IPS-20b (cell line): ENCODE measurements around the gene CD28.
"Not testable (repeated sequence)": the region's sequence is repeated elsewhere in the genome, so short reads cannot be mapped to it uniquely, and the experiment has no call there.

ENCODE experiments used
- H3K27ac ChIP-seq: one replicate; pipeline ENCODE4 v1.5.1; 2013; ENCODE audit warnings: low read length
- H3K27me3 ChIP-seq: 2 replicates; pipeline ENCODE4 v1.6.1; 2013; ENCODE audit warnings: mild to moderate bottlenecking, low read length, inconsistent platforms; ENCODE audit not compliant: insufficient read depth
- H3K36me3 ChIP-seq: 2 replicates; pipeline ENCODE4 v1.6.1; 2013; ENCODE audit warnings: low read depth, mild to moderate bottlenecking, inconsistent platforms, low read length, moderate library complexity; ENCODE audit not compliant: insufficient read depth
- H3K4me1 ChIP-seq: 2 replicates; pipeline ENCODE4 v1.6.1; 2013; ENCODE audit warnings: mild to moderate bottlenecking, control low read depth, inconsistent platforms, low read length, moderate library complexity; ENCODE audit not compliant: insufficient read depth
- H3K4me3 ChIP-seq: 2 replicates; pipeline ENCODE4 v1.5.1; 2013; ENCODE audit warnings: mild to moderate bottlenecking, low read length, inconsistent platforms
- H3K9ac ChIP-seq: 2 replicates; pipeline ENCODE4 v1.6.1; 2013; ENCODE audit warnings: low read depth, mild to moderate bottlenecking, inconsistent platforms, low read length, moderate library complexity
- H3K9me3 ChIP-seq: 2 replicates; pipeline ENCODE4 v1.6.1; 2013; ENCODE audit warnings: mild to moderate bottlenecking, low read depth, low read length, inconsistent platforms; ENCODE audit not compliant: insufficient read depth

The CD28 gene

DNA sequence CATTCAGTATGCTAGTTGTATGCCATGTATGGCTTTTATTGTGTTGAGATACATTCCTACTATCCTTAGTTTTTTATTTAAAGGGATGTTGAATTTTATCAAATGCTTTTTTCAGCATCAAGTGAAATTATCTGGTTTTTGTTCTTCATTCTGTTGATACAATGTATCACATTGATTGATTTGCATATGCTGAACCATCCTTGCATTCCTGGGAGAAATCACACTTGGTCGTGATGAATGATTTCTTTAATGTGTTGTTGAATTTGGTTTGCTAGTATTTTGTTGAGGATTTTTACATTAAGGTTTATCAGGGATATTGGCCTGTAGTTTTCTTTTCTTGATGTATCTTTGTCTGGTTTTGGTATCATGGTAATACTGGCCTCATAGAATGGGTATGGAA is 49.7 kb downstream of the CD28 start:
- no peak overlapping the region for H3K9ac ChIP-seq
- peaks cover 7% of the 10 kb centered on the region for H3K9me3 ChIP-seq
- H3K27ac ChIP-seq, result no peak overlapping the region
- H3K36me3 ChIP-seq, result no peaks in the 10 kb centered on the region
- no peak overlapping the region for H3K4me3 ChIP-seq
- no peaks in the 10 kb centered on the region for H3K27me3 ChIP-seq
- no peaks in the 10 kb centered on the region for H3K4me1 ChIP-seq

DNA sequence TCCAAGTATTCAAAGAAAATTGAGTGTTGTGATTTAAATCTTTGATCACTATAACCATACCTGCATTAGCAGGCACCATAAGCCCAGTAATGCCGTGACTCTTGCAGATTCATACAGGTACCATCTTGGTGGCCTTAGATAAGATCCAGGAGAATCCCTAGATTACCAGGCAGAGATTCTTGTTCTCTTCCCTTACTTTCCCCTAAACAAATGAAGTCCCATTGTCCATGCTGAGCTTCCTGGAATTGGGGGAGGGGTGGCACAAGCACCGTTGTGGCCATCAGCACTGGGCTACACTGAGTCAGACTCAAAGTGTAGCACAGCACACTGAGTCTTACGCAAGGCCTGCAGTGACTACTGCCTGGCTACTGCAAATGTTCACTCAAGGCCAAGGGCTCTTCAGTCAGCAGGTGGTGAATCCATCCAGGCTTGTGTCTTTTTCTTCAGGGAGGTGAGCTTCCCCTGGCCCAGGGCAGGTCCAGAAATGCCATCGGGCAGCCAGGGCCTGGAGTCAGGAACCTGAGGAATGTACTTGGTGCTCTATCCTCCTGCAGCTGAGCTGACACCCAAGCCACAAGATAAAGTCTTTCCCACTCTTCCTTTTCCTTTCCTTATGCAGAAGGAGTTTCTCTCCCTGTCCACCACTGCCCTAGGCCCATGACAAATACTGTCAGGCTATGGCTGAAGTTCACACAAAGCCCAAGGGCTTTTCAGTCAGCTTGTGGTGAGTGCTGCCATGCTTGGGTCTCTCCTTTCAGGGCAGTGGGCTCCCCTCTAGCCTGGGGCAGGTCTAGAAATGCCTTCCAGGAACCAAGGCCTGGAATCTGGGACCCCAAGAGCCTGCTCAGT is 52.6 kb downstream of the CD28 start:
- H3K9ac ChIP-seq, result no peak overlapping the region
- peaks cover 7% of the 10 kb centered on the region for H3K9me3 ChIP-seq
- H3K27me3 ChIP-seq, result no peaks in the 10 kb centered on the region
- no peaks in the 10 kb centered on the region for H3K36me3 ChIP-seq
- no peaks in the 10 kb centered on the region for H3K4me1 ChIP-seq
- H3K4me3 ChIP-seq, result no peak overlapping the region
- H3K27ac ChIP-seq, result no peak overlapping the region

DNA sequence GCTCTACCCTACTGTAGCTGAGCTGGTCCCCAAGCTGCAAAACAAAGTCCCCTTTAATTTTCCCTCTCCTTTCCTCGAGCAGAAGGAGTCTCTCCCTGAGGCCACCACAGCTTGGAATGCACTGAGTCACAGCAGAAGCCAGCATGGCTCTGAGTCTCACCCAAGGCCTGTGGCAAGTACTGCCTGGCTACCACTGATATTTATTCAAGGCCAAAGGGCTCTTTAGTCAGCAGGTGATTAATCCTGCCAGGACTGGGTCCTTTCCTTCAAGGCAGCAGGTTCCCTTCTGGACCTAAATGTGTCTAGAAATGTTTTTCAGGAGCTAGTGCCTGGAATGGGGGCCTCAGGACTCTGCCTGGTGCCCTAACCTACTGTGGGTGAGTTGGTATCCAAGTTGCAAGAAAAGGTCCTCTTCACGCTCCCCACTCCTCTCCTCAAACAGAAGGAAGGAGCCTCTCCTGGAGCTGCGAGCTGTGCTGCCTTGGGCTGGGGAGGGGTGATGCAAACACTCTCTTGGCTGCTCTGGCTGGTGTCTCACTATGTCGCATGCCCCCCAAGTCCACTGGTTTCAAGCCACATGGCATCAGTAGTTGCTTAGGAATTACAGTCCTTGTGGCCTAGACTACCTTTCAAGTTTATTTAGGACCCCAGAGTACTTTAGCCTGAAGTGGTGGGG is 53.4 kb downstream of the CD28 start:
- H3K27ac ChIP-seq, result no peak overlapping the region
- H3K9me3 ChIP-seq, result peaks cover 7% of the 10 kb centered on the region
- no peak overlapping the region for H3K9ac ChIP-seq
- H3K4me1 ChIP-seq, result no peaks in the 10 kb centered on the region
- no peaks in the 10 kb centered on the region for H3K36me3 ChIP-seq
- H3K27me3 ChIP-seq, result no peaks in the 10 kb centered on the region
- H3K4me3 ChIP-seq, result no peak overlapping the region

DNA sequence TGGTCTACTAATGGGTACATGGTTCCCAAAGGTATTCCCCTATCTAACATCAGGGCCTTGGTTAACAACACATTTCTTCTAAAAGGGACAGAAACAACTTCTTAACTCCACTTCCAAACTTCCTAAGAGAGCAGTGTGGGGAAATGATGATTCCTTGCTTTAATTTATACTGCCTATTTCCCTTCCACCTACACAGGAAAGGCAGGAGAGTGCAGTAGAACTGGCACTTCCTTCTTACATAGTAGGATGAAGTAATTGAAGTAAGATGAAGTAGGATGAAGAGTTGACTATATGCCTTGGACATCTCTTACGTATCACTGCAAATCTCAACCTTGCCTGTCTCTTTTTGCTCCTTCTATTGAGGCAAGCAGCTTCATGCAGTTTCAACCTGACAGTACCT is 54.7 kb downstream of the CD28 start:
- no peak overlapping the region for H3K27ac ChIP-seq
- peaks cover 4% of the 10 kb centered on the region for H3K9me3 ChIP-seq
- H3K4me3 ChIP-seq, result no peak overlapping the region
- H3K4me1 ChIP-seq, result no peaks in the 10 kb centered on the region
- no peaks in the 10 kb centered on the region for H3K27me3 ChIP-seq
- no peak overlapping the region for H3K9ac ChIP-seq
- H3K36me3 ChIP-seq, result no peaks in the 10 kb centered on the region

DNA sequence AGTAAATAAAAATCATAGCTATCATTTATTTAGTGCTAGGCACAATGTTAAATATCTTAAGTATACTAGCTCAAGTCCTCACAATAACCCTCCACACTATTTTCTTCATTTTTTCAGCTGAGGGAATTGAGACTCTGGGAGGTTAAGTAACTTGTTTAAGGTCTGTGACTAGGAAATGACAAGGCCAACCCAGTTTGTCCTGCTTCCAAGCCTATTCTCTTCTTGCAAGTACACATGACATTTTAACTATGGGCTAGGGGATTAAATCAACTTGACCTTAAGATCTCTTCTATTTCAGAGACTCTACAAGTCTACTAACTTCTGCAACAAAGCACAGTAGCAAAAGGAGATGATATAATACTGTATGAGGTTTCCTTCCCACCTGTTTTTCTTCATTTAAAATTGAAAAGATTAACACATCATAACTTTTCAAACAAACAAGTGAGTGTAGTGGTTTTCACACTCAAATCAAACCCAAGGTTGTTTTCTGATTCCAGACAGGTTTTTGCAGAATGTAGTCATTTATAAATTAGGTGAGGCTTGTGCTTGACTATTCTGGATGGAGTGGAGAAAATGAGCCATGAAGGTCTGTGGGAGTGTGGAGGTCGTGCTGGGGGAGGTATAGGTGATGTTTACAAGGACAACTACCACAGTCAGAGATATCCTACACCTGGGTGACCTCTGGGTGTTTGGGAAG is 57.0 kb downstream of the CD28 start:
- Histone ChIP-seq H3K4me3 (no peak overlapping the region), H3K9me3 (no peaks in the 10 kb centered on the region), H3K27me3 (no peaks in the 10 kb centered on the region), H3K36me3 (no peaks in the 10 kb centered on the region), H3K9ac (no peak overlapping the region), H3K4me1 (no peaks in the 10 kb centered on the region), H3K27ac (no peak overlapping the region)

DNA sequence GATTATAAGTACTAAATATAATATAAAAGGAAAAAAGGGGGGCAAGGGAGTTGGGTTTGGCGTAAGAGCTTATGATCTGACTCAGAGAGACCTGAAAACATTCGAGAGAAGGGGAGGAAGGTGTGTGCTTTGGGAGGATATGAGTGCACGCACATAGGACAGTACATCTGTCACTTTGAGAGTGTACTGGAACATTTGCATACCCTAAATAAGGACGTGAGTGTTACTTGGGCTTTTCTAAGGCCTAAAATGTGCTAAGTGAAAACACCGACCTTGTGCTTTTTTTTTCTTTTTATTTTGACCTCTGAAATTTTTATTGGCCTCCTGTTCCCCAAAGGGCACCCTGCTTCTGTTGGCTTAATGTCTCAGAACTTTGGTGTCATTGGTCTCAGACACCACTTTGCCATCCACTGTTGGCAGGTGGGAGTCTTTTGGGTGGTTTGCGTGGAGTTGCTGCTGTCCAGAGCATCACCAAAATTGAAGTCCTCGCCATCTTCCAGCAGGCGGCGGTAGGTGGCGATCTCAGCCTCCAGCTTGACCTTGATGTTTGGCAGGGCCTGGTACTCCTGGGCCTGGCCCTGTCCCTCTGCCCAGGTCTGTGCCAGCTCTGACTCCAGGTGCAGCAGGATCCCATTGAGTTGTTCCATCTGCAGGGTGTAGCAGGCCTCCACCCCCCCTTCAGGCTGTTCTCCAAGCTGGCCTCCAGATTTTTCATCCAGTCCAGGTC is 57.7 kb downstream of the CD28 start:
- Histone ChIP-seq H3K4me3 (no peak overlapping the region), H3K36me3 (no peaks in the 10 kb centered on the region), H3K9me3 (no peaks in the 10 kb centered on the region), H3K27ac (no peak overlapping the region), H3K4me1 (no peaks in the 10 kb centered on the region), H3K9ac (no peak overlapping the region), H3K27me3 (no peaks in the 10 kb centered on the region)

DNA sequence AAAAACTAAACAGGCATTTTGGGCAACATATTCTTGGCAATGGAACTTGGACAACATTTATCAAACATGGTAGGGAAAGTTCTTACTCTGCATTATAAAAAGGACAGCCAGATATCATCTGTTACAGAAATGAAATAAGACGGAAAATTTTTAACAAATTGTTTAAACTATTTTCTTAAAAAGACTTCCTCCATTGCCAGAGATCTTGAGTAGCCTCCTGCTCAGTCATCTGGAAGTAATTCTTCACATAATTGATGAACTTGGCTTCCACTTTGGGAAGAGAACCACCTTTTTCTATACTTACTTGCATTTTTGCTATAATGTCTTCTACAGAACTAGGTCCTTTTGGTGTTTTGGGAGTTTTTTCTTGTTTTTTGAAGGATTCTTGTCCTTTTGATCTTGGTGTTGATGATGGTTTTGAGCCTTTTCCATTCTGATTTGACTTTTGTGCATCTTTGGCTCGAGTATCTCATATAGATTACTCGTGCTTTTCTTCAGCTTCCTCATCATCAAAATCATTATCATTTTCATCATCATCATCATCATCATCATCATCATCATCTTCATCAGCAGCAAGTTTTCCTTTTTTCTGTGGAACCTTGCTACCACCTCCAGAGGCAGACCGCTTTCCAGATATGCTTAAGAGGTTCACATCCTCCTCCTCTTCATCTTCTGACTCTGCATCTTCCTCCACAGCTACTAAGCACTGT is 66.2 kb downstream of the CD28 start:
- Histone ChIP-seq H3K9me3 (no peaks in the 10 kb centered on the region), H3K4me3 (no peak overlapping the region), H3K36me3 (no peaks in the 10 kb centered on the region), H3K9ac (no peak overlapping the region), H3K27me3 (no peaks in the 10 kb centered on the region), H3K27ac (no peak overlapping the region), H3K4me1 (no peaks in the 10 kb centered on the region)

DNA sequence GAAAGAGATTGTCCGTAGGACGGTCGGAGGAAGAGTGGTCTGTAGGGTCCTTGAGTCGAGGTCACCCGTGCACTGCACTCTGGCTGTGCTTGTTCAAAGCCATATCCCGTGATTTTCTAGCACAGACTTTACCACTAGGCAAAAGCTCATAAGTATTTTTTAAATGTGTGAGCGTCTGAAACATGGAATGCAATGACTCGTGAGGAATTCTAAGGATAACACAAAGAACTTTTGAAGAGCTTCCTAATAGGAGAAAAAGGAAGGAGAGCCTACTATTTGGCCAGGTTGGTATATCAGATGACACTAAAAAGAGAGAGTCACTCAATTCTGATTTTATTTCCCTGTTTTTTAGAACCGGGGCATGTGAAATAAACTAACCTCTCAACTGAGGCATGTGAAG is 68.3 kb downstream of the CD28 start:
- H3K4me3 ChIP-seq, result no peak overlapping the region
- H3K9me3 ChIP-seq, result no peaks in the 10 kb centered on the region
- no peak overlapping the region for H3K27ac ChIP-seq
- no peaks in the 10 kb centered on the region for H3K36me3 ChIP-seq
- H3K4me1 ChIP-seq, result no peaks in the 10 kb centered on the region
- no peaks in the 10 kb centered on the region for H3K27me3 ChIP-seq
- no peak overlapping the region for H3K9ac ChIP-seq

DNA sequence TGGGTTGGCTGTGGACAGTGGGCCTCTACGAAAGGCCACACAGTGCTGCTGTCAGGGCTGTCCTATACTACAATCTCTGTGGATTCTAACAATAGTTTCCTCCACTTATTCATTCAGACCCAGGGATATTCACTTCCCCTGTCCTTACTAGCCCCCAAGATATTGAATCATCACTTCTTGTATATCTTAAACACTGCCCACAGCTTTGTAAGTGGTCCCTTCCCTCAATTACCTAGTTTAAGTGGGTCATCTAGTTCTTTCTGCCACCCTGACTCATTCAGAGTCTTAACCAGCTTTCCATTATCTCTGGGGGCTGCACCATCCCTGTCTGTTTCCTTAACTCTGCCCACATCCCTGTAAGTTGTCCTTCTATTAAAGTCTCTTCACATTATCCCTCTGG is 69.2 kb downstream of the CD28 start:
- Histone ChIP-seq H3K27me3 (no peaks in the 10 kb centered on the region), H3K27ac (no peak overlapping the region), H3K36me3 (no peaks in the 10 kb centered on the region), H3K9me3 (no peaks in the 10 kb centered on the region), H3K4me1 (no peaks in the 10 kb centered on the region), H3K9ac (no peak overlapping the region), H3K4me3 (no peak overlapping the region)

DNA sequence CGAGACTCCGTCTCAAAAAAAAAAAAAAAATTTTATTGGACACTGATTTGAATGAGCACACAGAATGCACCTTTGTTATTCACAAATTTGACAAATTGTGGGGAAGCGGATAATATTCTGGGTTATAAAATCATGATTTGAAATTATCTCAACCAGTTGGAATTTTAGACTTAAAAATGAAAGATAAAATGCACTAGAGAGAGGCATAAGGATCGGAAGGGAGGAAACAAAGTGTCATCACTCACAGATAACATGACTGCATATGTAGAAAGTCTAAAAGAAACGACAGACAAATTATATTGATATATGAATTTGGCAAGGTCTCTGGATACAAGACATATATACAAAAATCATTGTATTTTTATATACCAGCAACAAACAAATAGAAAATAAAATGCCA is 70.6 kb downstream of the CD28 start:
- Histone ChIP-seq H3K9me3 (no peaks in the 10 kb centered on the region), H3K4me3 (no peak overlapping the region), H3K27ac (no peak overlapping the region), H3K27me3 (no peaks in the 10 kb centered on the region), H3K9ac (no peak overlapping the region), H3K36me3 (no peaks in the 10 kb centered on the region), H3K4me1 (no peaks in the 10 kb centered on the region)

DNA sequence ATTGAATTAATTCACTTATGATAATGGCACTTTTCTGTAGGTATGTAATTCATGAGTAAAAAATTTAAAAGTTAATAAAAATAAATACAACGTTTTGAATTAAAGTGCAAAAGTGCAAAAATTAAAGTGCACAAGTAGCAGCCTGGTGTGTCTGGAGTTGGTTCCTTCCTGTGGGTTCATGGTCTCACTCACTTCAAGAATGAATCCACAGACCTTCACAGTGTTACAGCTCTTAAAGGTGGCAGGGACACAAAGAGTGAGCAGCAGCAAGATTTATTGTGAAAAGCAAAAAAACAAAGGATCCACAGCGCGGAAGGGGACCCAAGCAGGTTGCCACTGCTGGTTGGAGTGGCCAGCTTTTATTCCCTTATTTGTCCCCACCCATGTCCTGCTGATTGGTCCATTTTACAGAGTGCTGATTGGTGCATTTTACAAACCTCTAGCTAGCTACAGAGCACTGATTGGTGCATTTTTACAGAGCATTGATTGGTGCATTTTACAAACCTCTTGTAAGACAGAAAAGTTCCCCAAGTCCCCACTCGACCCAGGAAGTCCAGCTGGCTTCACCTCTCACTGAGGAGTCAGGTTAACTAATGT is 73.1 kb downstream of the CD28 start:
- H3K36me3 ChIP-seq, H3K27ac ChIP-seq, H3K4me3 ChIP-seq, H3K9ac ChIP-seq, H3K4me1 ChIP-seq, H3K9me3 ChIP-seq, H3K27me3 ChIP-seq: not testable (repeated sequence)
